IMR-90 (cell line): ENCODE results near the gene CCDC90B. TPM values are rescaled to one million over a fixed set of nuclear protein-coding genes. Genes with fewer than 3 reads are reported as not detected.

Source experiments
- ATAC-seq: fragments of 200-7000 bp; cut with Tn5 transposase; 2 replicates; pipeline ENCODE4 v1.9.1; 2020; ENCODE audit warnings: low read depth, mild to moderate bottlenecking, moderate library complexity
- BruUV-seq: library from RNA; stranded (reverse); fragments of 400-500 nt; replicated peaks from 2 replicates; lab custom pipeline; 2021; lab: Mats Ljungman, UMichigan
- CTCF ChIA-PET: fragments of 300-600 bp; formaldehyde crosslinking; extraction: SDS; loops from one replicate; lab custom pipeline; 2021; ENCODE audit warnings: antibody characterized with exemption; lab: Yijun Ruan, JAX
- POLR2A ChIA-PET: fragments of 300-600 bp; sonication (Branson Sonifier 250); formaldehyde crosslinking; loops from one replicate; lab custom pipeline; 2022; ENCODE audit warnings: antibody characterized with exemption; ENCODE audit not compliant: unreplicated experiment; lab: Charles Lee
- DNase-seq: peaks from one replicate; pipeline ENCODE4 v3.0.0; 2013
- H2AFZ ChIP-seq: replicated peaks from 2 replicates; pipeline ENCODE3; 2013; ENCODE audit warnings: low read length, mild to moderate bottlenecking; ENCODE audit not compliant: poor library complexity
- H2AK5ac ChIP-seq: 2 replicates; pipeline ENCODE4 v1.6.1; 2013; ENCODE audit warnings: low read depth, low read length, inconsistent platforms
- H2AK9ac ChIP-seq: replicated peaks from 2 replicates; pipeline ENCODE3; 2013; ENCODE audit warnings: mild to moderate bottlenecking, low read depth, low read length, moderate library complexity; ENCODE audit not compliant: poor library complexity
- H2BK120ac ChIP-seq: 2 replicates; pipeline ENCODE4 v1.6.1; 2013; ENCODE audit warnings: low read depth, low read length, inconsistent platforms
- H2BK15ac ChIP-seq: 3 replicates; pipeline ENCODE4 v1.6.1; 2013; ENCODE audit warnings: low read depth, low read length, inconsistent platforms
- H2BK20ac ChIP-seq: 2 replicates; pipeline ENCODE4 v1.6.1; 2013; ENCODE audit warnings: low read depth, mild to moderate bottlenecking, inconsistent platforms, low read length, moderate library complexity
- H2BK5ac ChIP-seq: 2 replicates; pipeline ENCODE4 v1.6.1; 2013; ENCODE audit warnings: mild to moderate bottlenecking, low read depth, low read length, inconsistent platforms; ENCODE audit not compliant: poor library complexity, severe bottlenecking
- H3K14ac ChIP-seq: replicated peaks from 2 replicates; pipeline ENCODE4 v1.6.1; 2013; ENCODE audit warnings: low read depth, low read length, inconsistent platforms
- H3K18ac ChIP-seq: 2 replicates; pipeline ENCODE4 v1.6.1; 2013; ENCODE audit warnings: low read depth, low read length, control low read depth
- H3K23ac ChIP-seq: 2 replicates; pipeline ENCODE4 v1.6.1; 2013; ENCODE audit warnings: low read depth, low read length, inconsistent platforms
- H3K27ac ChIP-seq: 2 replicates; pipeline ENCODE4 v1.5.1; 2013; ENCODE audit warnings: mild to moderate bottlenecking, control low read depth, low read length; ENCODE audit not compliant: insufficient read depth
- H3K27me3 ChIP-seq: 2 replicates; pipeline ENCODE4 v1.6.1; 2013; ENCODE audit warnings: low read length; ENCODE audit not compliant: control insufficient read depth, insufficient read depth
- H3K36me3 ChIP-seq: 2 replicates; pipeline ENCODE4 v1.6.1; 2013; ENCODE audit warnings: low read length, mixed read lengths; ENCODE audit not compliant: control insufficient read depth, insufficient read depth
- H3K4ac ChIP-seq: 2 replicates; pipeline ENCODE4 v1.6.1; 2013; ENCODE audit warnings: low read depth, low read length, inconsistent platforms
- H3K4me1 ChIP-seq: 2 replicates; pipeline ENCODE4 v1.6.1; 2013; ENCODE audit warnings: low read length, mixed read lengths; ENCODE audit not compliant: control insufficient read depth, insufficient read depth
- H3K4me2 ChIP-seq: 2 replicates; pipeline ENCODE4 v1.6.1; 2013; ENCODE audit warnings: low read depth, mild to moderate bottlenecking, control low read depth, low read length, moderate library complexity
- H3K4me3 ChIP-seq: 2 replicates; pipeline ENCODE4 v1.5.1; 2013; ENCODE audit warnings: low read depth, mild to moderate bottlenecking, control low read depth, low read length, moderate library complexity; ENCODE audit not compliant: insufficient read depth
- H3K56ac ChIP-seq: 2 replicates; pipeline ENCODE4 v1.6.1; 2013; ENCODE audit warnings: low read length, inconsistent platforms; ENCODE audit not compliant: insufficient read depth; ENCODE audit errors: extremely low read depth
- H3K79me1 ChIP-seq, 2 experiments: 2 replicates each; pipeline ENCODE4 v1.6.1; 2013; ENCODE audit warnings: low read length in 2 of 2, inconsistent platforms in 1 of 2, low read depth in 1 of 2
- H3K9ac ChIP-seq: 2 replicates; pipeline ENCODE4 v1.6.1; 2013; ENCODE audit warnings: low read depth, low read length, control low read depth
- H3K9me1 ChIP-seq: 2 replicates; pipeline ENCODE4 v1.6.1; 2013; ENCODE audit warnings: low read length, inconsistent platforms; ENCODE audit not compliant: insufficient read depth
- H3K9me3 ChIP-seq: 2 replicates; pipeline ENCODE4 v1.6.1; 2013; ENCODE audit warnings: low read length; ENCODE audit not compliant: control insufficient read depth, insufficient read depth
- H4K20me1 ChIP-seq: 2 replicates; pipeline ENCODE4 v1.6.1; 2013; ENCODE audit warnings: low read length, inconsistent platforms; ENCODE audit not compliant: insufficient read depth
- H4K5ac ChIP-seq: 2 replicates; pipeline ENCODE4 v1.6.1; 2013; ENCODE audit warnings: mild to moderate bottlenecking, low read depth, low read length, control low read depth
- H4K8ac ChIP-seq, 2 experiments: 2 replicates each; pipeline ENCODE4 v1.6.1; 2013; ENCODE audit warnings: low read depth in 2 of 2, low read length in 2 of 2, control low read depth in 1 of 2, inconsistent platforms in 1 of 2
- H4K91ac ChIP-seq: 2 replicates; pipeline ENCODE4 v1.6.1; 2013; ENCODE audit warnings: low read depth, low read length, inconsistent platforms; ENCODE audit not compliant: insufficient read depth
- BHLHE40 ChIP-seq: fragments of 150-350 bp; IDR thresholded peaks from 2 replicates; pipeline ENCODE4 v1.6.1; 2016; ENCODE audit warnings: mild to moderate bottlenecking, low read depth, low read length
- CEBPB ChIP-seq: IDR thresholded peaks from 2 replicates; pipeline ENCODE4 v1.6.1; 2012; ENCODE audit warnings: low read depth, low read length, improper control_type of control experiment
- CHD1 ChIP-seq: IDR thresholded peaks from 2 replicates; pipeline ENCODE4 v1.6.1; 2012; ENCODE audit warnings: low read depth, low read length, improper control_type of control experiment
- FOS ChIP-seq: fragments of 150-350 bp; IDR thresholded peaks from 2 replicates; pipeline ENCODE4 v1.6.1; 2016; ENCODE audit warnings: low read depth, low read length
- MXI1 ChIP-seq: IDR thresholded peaks from 2 replicates; pipeline ENCODE4 v1.6.1; 2012; ENCODE audit warnings: low read depth, mild to moderate bottlenecking, low read length, moderate library complexity, borderline replicate concordance
- NFE2L2 ChIP-seq: fragments of 150-350 bp; IDR thresholded peaks from 2 replicates; pipeline ENCODE4 v1.6.1; 2016; ENCODE audit warnings: low read depth, mild to moderate bottlenecking, low read length
- SMC3 ChIP-seq: fragments of 150-350 bp; IDR thresholded peaks from 2 replicates; pipeline ENCODE4 v1.6.1; 2016; ENCODE audit warnings: low read depth, mild to moderate bottlenecking, antibody characterized with exemption, low read length, moderate library complexity
- WGBS, 2 experiments: methylation state at CpG; one replicate each; pipeline versions ENCODE4 v1.1.5 to v1.1.7; 2013; ENCODE audit warnings: missing lambda C conversion rate in 2 of 2; ENCODE audit not compliant: insufficient read length in 1 of 2; ENCODE audit errors: extremely low coverage in 2 of 2; 5-methylcytosine and 5-hydroxymethylcytosine counted together
- dilution Hi-C: fragments of 300-500 bp; cut with HindIII; formaldehyde crosslinking; loops from one replicate; pipeline ENCODE4 v1.14.3; 2018; ENCODE audit warnings: low sequenced_read_pairs; ENCODE audit not compliant: unreplicated experiment
- in situ Hi-C: fragments of 300-500 bp; cut with MboI; formaldehyde crosslinking; loops from 3 replicates; pipeline ENCODE4 v1.14.3; 2019; ENCODE audit warnings: low sequenced_read_pairs, inconsistent platforms, mixed read lengths
- intact Hi-C: fragments of 100-400 bp; cut with micrococcal nuclease; formaldehyde crosslinking; loops from 2 replicates; pipeline ENCODE4 v1.10.0; 2022
- polyA plus RNA-seq, 3 experiments: library from polyadenylated mRNA; depleted of rRNA; stranded (reverse); fragments of >200 nt; gene quantifications; 2 replicates each; pipeline ENCODE4 v1.2.3, GENCODE V29; 2012; ENCODE audit warnings: low replicate concordance in 1 of 3
- total RNA-seq: library from RNA; depleted of rRNA; stranded (reverse); fragments of >200 nt; gene quantifications from 2 replicates; pipeline ENCODE4 v1.2.3, GENCODE V29; 2012

CCDC90B gene
- total and polyA plus RNA-seq, 2 of the 4 experiments (the other 2 are of a cell fraction) = 35.8 to 43.7 TPM

GRCh38 chr11:83287631-83288030 lies 1.5 kb upstream of the CCDC90B start (continued):
- TF ChIP-seq FOS (no peak), CEBPB (no peak), CHD1 (no peak), NFE2L2 (no peak), SMC3 (no peak)

- in situ Hi-C loops = no loop called here
- Histone ChIP-seq H3K27ac (peak overlapping the region; percentile 91), H2BK120ac (peak overlapping the region; percentile 5; the same call in 1 of the 2 replicates), H3K9me1 (peaks cover 3% of the 10 kb centered on the region; the same call in 1 of the 2 replicates), H3K9me3 (no peaks in the 10 kb centered on the region), H4K20me1 (0 out of 2 replicates have a peak, but pooled peaks cover 3% of the 10 kb centered on the region), H3K36me3 (no peaks in the 10 kb centered on the region), H3K79me1 (peaks cover 19 to 42% of the 10 kb centered on the region in 2 experiments), H2AFZ (peak overlapping the region; percentile 98), H3K4ac (peak overlapping the region; percentile 87), H2BK5ac (peak overlapping the region; percentile 86), H2AK5ac (peak overlapping the region; percentile 50; the same call in 1 of the 2 replicates), H3K4me2 (peak overlapping the region; percentile 84), H3K18ac (peak overlapping the region; percentile 53), H4K8ac (peak overlapping the region; percentile 36 to 92), H2BK20ac (no peak overlapping the region), H3K4me3 (peak overlapping the region; percentile 65), H2BK15ac (no peak overlapping the region), H3K27me3 (no peaks in the 10 kb centered on the region), H4K91ac (peak overlapping the region; percentile 84), H3K56ac (peak overlapping the region; percentile 91), H3K14ac (peak overlapping the region; percentile 94), H3K23ac (peak overlapping the region; percentile 94), H2AK9ac (peak overlapping the region; percentile 96), H4K5ac (peak overlapping the region; percentile 80), H3K4me1 (peaks cover 2% of the 10 kb centered on the region), H3K9ac (peak overlapping the region; percentile 91)
- TF ChIP-seq BHLHE40 (no peak), NFE2L2 (no peak), MXI1 (no peak)
- DNase-seq (no peak), ATAC-seq (peak; percentile 62)
- BruUV-seq = TSS peak; percentile 72
- dilution Hi-C loops = no loop called here
- WGBS, 2 experiments = 0% methylated on average over 3 of the region's 22 CpGs; no CpG with 5 or more reads in 1 of the 2 experiments
- ChIA-PET CTCF (no interaction called here), POLR2A (interaction anchor here (0.7 kb wide), 1 partner anchor 583 kb away, joined by 3 read pairs; no protein-coding TSS in a partner anchor)
- intact Hi-C loops = loop anchor here (5.0 to 10.0 kb wide), 3 partner anchors 237 to 383 kb away; partner anchors contain the start of genes DDIAS and PRCP
Measured at GRCh38 chr11:83285151-83285770, 906 bp downstream of the CCDC90B start.
